Tibial nerve (tissue), 4 donors: ENCODE results near the gene LAMB1. TPM values are rescaled to one million over a fixed set of nuclear protein-coding genes. Genes with fewer than 3 reads are reported as not detected.
A peak's percentile ranks its signal among the peaks of the same experiment; 100 is the strongest.
"Not testable (repeated sequence)": the region's sequence is repeated elsewhere in the genome, so short reads cannot be mapped to it uniquely, and the experiment has no call there.

ENCODE experiments used
- DNase-seq, 2 donors: peaks; one replicate each; pipeline ENCODE4 v3.0.0-alpha.2; 2019; ENCODE audit warnings: low spot score in 2 of 2
- H3K27ac ChIP-seq, 4 donors: fragments of 200-600 bp; sonication (generic) in 3 of 4; one replicate each; pipeline ENCODE4 v1.5.1; 2017 to 2019; ENCODE audit warnings: mild to moderate bottlenecking in 1 of 4
- H3K27me3 ChIP-seq, 2 donors: fragments of 200-600 bp; sonication (generic) in 1 of 2; one replicate each; pipeline versions ENCODE4 v1.5.1 to v1.6.0; 2017 to 2019
- H3K36me3 ChIP-seq, 3 donors: fragments of 200-600 bp; sonication (generic); one replicate each; pipeline ENCODE4 v1.5.1; 2018 to 2019
- H3K4me1 ChIP-seq, 4 donors: fragments of 200-600 bp; sonication (generic) in 3 of 4; one replicate each; pipeline ENCODE4 v1.5.1; 2017 to 2019
- H3K4me3 ChIP-seq, 4 donors: fragments of 200-600 bp; sonication (generic) in 3 of 4; one replicate each; pipeline ENCODE4 v1.5.1; 2017 to 2019; ENCODE audit warnings: mild to moderate bottlenecking in 1 of 4, moderate library complexity in 1 of 4
- H3K9me3 ChIP-seq, 4 donors: fragments of 200-600 bp; sonication (generic) in 3 of 4; one replicate each; pipeline ENCODE4 v1.5.1; 2017 to 2019
- CTCF ChIP-seq, 5 experiments: fragments of 200-600 bp in 3 of 5; fragments of 450-650 bp in 2 of 5; sonication (generic) in 3 of 5; IDR thresholded peaks; one replicate each; pipeline ENCODE4 v1.5.1; 2016 to 2019; ENCODE audit warnings: antibody characterized with exemption in 5 of 5, mild to moderate bottlenecking in 3 of 5, moderate library complexity in 2 of 5
- EP300 ChIP-seq, 2 donors: sonication (generic); formaldehyde crosslinking; IDR thresholded peaks; one replicate each; pipeline ENCODE4 v1.6.1; 2017; ENCODE audit warnings: antibody characterized with exemption in 2 of 2, mild to moderate bottlenecking in 1 of 2
- POLR2A ChIP-seq, 2 donors: fragments of 450-650 bp; IDR thresholded peaks; one replicate each; pipeline ENCODE4 v1.6.1; 2017; ENCODE audit warnings: antibody characterized with exemption in 2 of 2, mild to moderate bottlenecking in 2 of 2, moderate library complexity in 2 of 2
- WGBS, 2 donors: methylation state at CpG; one replicate each; pipeline ENCODE4 v1.1.5; 2018; 5-methylcytosine and 5-hydroxymethylcytosine counted together
- total RNA-seq, 4 donors: library from RNA; depleted of rRNA; stranded (reverse); fragments of >200 nt; gene quantifications; one replicate each; pipeline ENCODE4 v1.1.0, GENCODE V29; 2016

Gene LAMB1
- total RNA-seq, 4 donors from 2014 or later = 232 to 563 (median 357) TPM

- H3K4me1 ChIP-seq = peaks cover 0 to 31% (median 2%) of the 10 kb centered on the region in 4 donors
- peaks cover 0 to 46% (median 0%) of the 10 kb centered on the region in 3 donors for H3K36me3 ChIP-seq
- TF ChIP-seq CTCF (IDR thresholded peaks at IDR 0.05) (no peak), POLR2A (IDR thresholded peaks at IDR 0.05) (no peak), EP300 (IDR thresholded peaks at IDR 0.05) (no peak)
- H3K27me3 ChIP-seq = no peaks in the 10 kb centered on the region
- H3K27ac ChIP-seq = no peak overlapping the region
- H3K4me3 ChIP-seq = no peak overlapping the region
- no peaks in the 10 kb centered on the region for H3K9me3 ChIP-seq
- DNase-seq = no peak
Measured at GRCh38 chr7:107902381-107902780, 100.6 kb downstream of the LAMB1 start.

GRCh38 chr7:107900496-107901015 lies 102.4 kb downstream of the LAMB1 start:
- Histone ChIP-seq H3K27ac (no peak overlapping the region), H3K36me3 (peaks cover 0 to 36% (median 0%) of the 10 kb centered on the region in 3 donors), H3K9me3 (no peaks in the 10 kb centered on the region), H3K27me3 (no peaks in the 10 kb centered on the region), H3K4me3 (no peak overlapping the region), H3K4me1 (peaks cover 0 to 41% (median 2%) of the 10 kb centered on the region in 4 donors)
- no peak for DNase-seq
- no peak for TF ChIP-seq CTCF (IDR thresholded peaks at IDR 0.05)
- TF ChIP-seq POLR2A (IDR thresholded peaks at IDR 0.05) = no peak
- TF ChIP-seq EP300 (IDR thresholded peaks at IDR 0.05) = no peak
- WGBS, 2 donors = 66 to 73% methylated on average over 1 of the region's 1 CpG

GRCh38 chr7:107898997-107899594 lies 103.9 kb downstream of the LAMB1 start:
- no peak for DNase-seq
- 63 to 64% methylated on average over 2 of the region's 2 CpGs for WGBS, 2 donors
- H3K27me3 ChIP-seq = no peaks in the 10 kb centered on the region
- no peaks in the 10 kb centered on the region for H3K9me3 ChIP-seq
- H3K36me3 ChIP-seq = peaks cover 0 to 34% (median 0%) of the 10 kb centered on the region in 3 donors
- H3K4me3 ChIP-seq = no peak overlapping the region
- H3K27ac ChIP-seq = no peak overlapping the region
- peaks cover 0 to 54% (median 2%) of the 10 kb centered on the region in 4 donors for H3K4me1 ChIP-seq
- TF ChIP-seq POLR2A (IDR thresholded peaks at IDR 0.05) (no peak), CTCF (IDR thresholded peaks at IDR 0.05) (no peak)

GRCh38 chr7:107892367-107892741 lies 110.6 kb downstream of the LAMB1 start:
- peak overlapping the region; percentile 84 to 99 (median 96) for H3K27ac ChIP-seq
- H3K4me3 ChIP-seq = peak overlapping the region in 2 of 4 donors; percentile 92 to 96
- not testable (repeated sequence) for H3K9me3 ChIP-seq, DNase-seq, H3K27me3 ChIP-seq
- H3K36me3 ChIP-seq = peaks cover 0 to 28% (median 0%) of the 10 kb centered on the region in 3 donors
- 84 to 89% methylated on average over 8 of the region's 8 CpGs for WGBS, 2 donors
- H3K4me1 ChIP-seq = peaks cover 0 to 61% (median 20%) of the 10 kb centered on the region in 4 donors

- no peaks in the 10 kb centered on the region for H3K9me3 ChIP-seq
- H3K27me3 ChIP-seq = no peaks in the 10 kb centered on the region
- peaks cover 0 to 55% (median 20%) of the 10 kb centered on the region in 4 donors for H3K4me1 ChIP-seq
- peak overlapping the region; percentile 84 to 99 (median 96) for H3K27ac ChIP-seq
- TF ChIP-seq POLR2A (IDR thresholded peaks at IDR 0.05) (no peak), EP300 (IDR thresholded peaks at IDR 0.05) (no peak), CTCF (IDR thresholded peaks at IDR 0.05) (no peak)
- peaks cover 0 to 28% (median 0%) of the 10 kb centered on the region in 3 donors for H3K36me3 ChIP-seq
- no peak for DNase-seq
- WGBS, 2 donors = 37 to 40% methylated on average over 9 of the region's 9 CpGs
- H3K4me3 ChIP-seq = peak overlapping the region; percentile 55 to 96 (median 92)
Measured at GRCh38 chr7:107891636-107892366, 111.2 kb downstream of the LAMB1 start.
